RWPE2 (cell line): ENCODE data around the gene MICOS13.

ENCODE experiments used
- ATAC-seq: fragments of 200-7000 bp; cut with Tn5 transposase; 3 replicates; pipeline ENCODE4 v1.9.1; 2021; ENCODE audit warnings: low read depth
- DNase-seq: peaks from one replicate; pipeline ENCODE4 v3.0.0-alpha.2; 2020; ENCODE audit warnings: low spot score
- H3K27ac ChIP-seq: fragments of 450-650 bp; 2 replicates; pipeline ENCODE4 v1.5.1; 2017; ENCODE audit warnings: mild to moderate bottlenecking; ENCODE audit not compliant: poor library complexity, severe bottlenecking
- H3K27me3 ChIP-seq: fragments of 250-450 bp; sonication (Bioruptor Pico); 2 replicates; pipeline ENCODE4 v1.5.1; 2021; ENCODE audit warnings: mild to moderate bottlenecking, moderate library complexity; ENCODE audit not compliant: insufficient read depth, poor library complexity, severe bottlenecking
- H3K36me3 ChIP-seq: fragments of 250-450 bp; sonication (Bioruptor Pico); 2 replicates; pipeline ENCODE4 v1.5.1; 2020; ENCODE audit warnings: low read depth, mild to moderate bottlenecking, moderate library complexity
- H3K4me1 ChIP-seq: fragments of 250-450 bp; sonication (Bioruptor Pico); 2 replicates; pipeline ENCODE4 v1.5.1; 2021; ENCODE audit warnings: mild to moderate bottlenecking, moderate library complexity; ENCODE audit not compliant: insufficient read depth, poor library complexity, severe bottlenecking
- H3K4me3 ChIP-seq: fragments of 250-450 bp; sonication (Bioruptor Pico); 2 replicates; pipeline ENCODE4 v1.5.1; 2021; ENCODE audit warnings: mild to moderate bottlenecking, moderate library complexity; ENCODE audit not compliant: severe bottlenecking
- H3K9me3 ChIP-seq: fragments of 250-450 bp; sonication (Bioruptor Pico); 2 replicates; pipeline ENCODE4 v1.5.1; 2021; ENCODE audit warnings: mild to moderate bottlenecking, moderate library complexity; ENCODE audit not compliant: severe bottlenecking
- TF ChIP-seq, protein P1 (sequence below): fragments of 450-650 bp; IDR thresholded peaks from one replicate; pipeline ENCODE4 v1.5.1; 2017; ENCODE audit warnings: mild to moderate bottlenecking, moderate library complexity; ENCODE audit not compliant: poor library complexity, severe bottlenecking

Gene MICOS13

DNA sequence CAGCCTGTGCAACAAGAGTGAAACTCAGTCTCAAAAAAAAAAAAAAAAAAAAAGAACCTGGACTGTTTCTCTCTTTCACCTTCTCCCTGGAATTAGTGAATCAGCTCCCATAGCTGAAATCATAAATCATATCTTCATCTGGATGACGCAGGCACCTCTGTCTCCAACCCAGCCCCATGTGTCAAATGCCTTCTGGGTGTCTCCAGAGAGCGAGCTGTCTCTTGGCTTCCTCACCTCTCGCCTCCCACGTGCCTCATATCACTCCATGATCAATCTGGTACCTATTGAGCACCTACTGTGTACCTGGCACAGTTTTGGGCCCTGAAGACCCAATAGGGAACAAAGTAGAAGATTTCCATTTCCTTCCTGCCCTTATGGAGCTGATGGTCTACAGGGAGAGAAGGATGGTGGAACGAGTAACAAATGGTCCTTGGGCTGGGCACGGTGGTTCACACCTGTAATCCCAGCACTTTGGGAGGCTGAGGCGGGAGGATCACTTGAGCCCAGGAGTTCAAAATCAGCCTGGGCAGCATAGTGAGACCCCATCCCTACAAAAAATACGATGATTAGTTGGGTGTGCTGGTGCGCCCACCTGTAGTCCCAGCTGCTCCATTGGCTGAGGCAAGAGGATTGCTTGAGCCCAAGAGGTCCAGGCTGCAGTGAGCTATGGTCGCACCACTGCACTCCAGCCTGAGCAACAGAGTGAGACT, 3.0 kb upstream of the MICOS13 start:
- Histone ChIP-seq H3K27me3 (no peaks in the 10 kb centered on the region), H3K4me3 (no peak overlapping the region), H3K4me1 (no peaks in the 10 kb centered on the region), H3K27ac (no peak overlapping the region), H3K9me3 (no peaks in the 10 kb centered on the region), H3K36me3 (no peaks in the 10 kb centered on the region)
- DNase-seq (no peak), ATAC-seq (no peak)
- TF ChIP-seq, protein P1, sequence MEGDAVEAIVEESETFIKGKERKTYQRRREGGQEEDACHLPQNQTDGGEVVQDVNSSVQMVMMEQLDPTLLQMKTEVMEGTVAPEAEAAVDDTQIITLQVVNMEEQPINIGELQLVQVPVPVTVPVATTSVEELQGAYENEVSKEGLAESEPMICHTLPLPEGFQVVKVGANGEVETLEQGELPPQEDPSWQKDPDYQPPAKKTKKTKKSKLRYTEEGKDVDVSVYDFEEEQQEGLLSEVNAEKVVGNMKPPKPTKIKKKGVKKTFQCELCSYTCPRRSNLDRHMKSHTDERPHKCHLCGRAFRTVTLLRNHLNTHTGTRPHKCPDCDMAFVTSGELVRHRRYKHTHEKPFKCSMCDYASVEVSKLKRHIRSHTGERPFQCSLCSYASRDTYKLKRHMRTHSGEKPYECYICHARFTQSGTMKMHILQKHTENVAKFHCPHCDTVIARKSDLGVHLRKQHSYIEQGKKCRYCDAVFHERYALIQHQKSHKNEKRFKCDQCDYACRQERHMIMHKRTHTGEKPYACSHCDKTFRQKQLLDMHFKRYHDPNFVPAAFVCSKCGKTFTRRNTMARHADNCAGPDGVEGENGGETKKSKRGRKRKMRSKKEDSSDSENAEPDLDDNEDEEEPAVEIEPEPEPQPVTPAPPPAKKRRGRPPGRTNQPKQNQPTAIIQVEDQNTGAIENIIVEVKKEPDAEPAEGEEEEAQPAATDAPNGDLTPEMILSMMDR: no peak

DNA sequence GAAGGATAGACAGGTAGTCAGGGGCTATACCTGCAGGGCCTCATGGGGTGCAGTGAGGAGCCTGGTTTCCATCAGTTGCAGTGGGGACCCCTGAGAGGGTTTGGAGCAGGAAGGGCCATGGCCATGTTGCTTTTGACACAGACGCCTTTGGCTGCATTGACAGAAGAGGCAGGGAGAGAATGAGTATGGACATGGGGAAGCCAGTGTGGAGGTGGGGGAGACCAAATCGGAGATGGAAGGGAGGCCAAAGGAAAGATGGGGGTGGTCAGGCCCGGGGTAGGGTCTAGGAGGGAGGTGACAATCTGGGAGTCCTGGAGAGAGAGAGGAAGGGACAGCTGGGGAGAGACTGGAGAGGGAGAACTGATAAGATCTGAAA, 1.8 kb upstream of the MICOS13 start:
- Histone ChIP-seq H3K27ac (no peak overlapping the region), H3K36me3 (no peaks in the 10 kb centered on the region), H3K27me3 (no peaks in the 10 kb centered on the region), H3K4me1 (no peaks in the 10 kb centered on the region), H3K4me3 (no peak overlapping the region), H3K9me3 (no peaks in the 10 kb centered on the region)
- TF ChIP-seq, protein P1: no peak
- ATAC-seq: no peak
- DNase-seq: no peak

DNA sequence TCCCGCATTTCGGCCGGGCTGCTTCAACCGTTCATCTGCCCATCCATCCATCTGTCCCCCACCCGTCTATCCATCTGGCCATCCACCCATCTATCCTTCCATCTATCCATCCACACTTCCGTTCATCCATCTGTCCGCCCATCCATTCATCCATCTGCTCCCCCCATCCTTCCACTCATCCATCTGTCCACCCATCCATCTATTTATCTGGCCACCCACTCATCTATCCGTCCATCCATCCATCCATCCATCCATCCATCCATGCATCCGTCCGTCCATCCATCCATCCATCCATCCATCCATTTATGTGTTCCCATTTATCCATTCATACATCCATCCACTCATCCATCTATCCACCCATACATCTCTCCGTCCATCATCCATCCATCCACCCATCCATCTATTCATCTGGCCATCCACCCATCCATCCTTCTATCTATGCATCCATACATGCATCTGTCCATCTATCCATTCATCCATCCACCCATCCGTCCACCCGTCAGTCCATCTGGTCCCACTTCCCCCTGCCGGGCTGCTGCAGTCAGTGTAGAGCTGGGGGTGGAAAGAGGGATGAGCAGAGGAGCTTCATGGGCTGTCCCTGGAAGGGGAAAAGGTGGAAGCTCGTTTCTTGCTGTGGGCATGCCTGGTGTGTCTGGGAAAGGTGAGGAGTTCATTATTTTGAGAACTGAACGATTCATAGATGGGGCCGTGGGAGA, 1.2 kb upstream of the MICOS13 start:
- Histone ChIP-seq H3K27me3 (no peaks in the 10 kb centered on the region), H3K27ac (no peak overlapping the region), H3K9me3 (no peaks in the 10 kb centered on the region), H3K36me3 (no peaks in the 10 kb centered on the region), H3K4me3 (peak overlapping the region; percentile 78), H3K4me1 (no peaks in the 10 kb centered on the region)
- DNase-seq: no peak
- TF ChIP-seq, protein P1: no peak
- ATAC-seq: no peak

DNA sequence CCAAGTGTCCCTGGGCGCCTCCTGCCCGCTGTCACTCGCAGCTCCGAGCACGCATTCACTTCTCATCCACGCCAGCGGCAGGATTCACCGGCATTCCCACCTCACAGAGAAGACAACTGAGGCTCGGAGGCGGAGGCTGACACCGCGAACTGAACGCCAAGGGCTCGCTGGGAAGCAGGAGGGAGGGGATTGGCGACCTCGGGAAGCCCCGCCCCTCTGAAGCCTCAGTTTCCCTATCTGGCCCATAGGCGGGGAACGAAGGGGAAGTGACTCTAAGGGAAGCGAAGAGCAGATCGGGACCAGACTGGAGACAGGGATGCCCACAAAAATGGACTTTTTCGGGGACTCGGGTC, 256 bp downstream of the MICOS13 start:
- no peak for ATAC-seq
- H3K27ac ChIP-seq: peak overlapping the region; percentile 53

More for the DNA sequence above, 256 bp downstream of the MICOS13 start:
- no peaks in the 10 kb centered on the region for H3K4me1 ChIP-seq
- no peaks in the 10 kb centered on the region for H3K27me3 ChIP-seq
- TF ChIP-seq, protein P1: no peak
- DNase-seq: no peak
- no peaks in the 10 kb centered on the region for H3K9me3 ChIP-seq
- no peaks in the 10 kb centered on the region for H3K36me3 ChIP-seq
- H3K4me3 ChIP-seq: peak overlapping the region; percentile 78
